WTC11 (cell line): ENCODE results near the gene FOXP1.

Experiments
- CREM ChIP-seq: sonication (generic); formaldehyde crosslinking; IDR thresholded peaks from 2 replicates; pipeline ENCODE4 v1.8.1; 2022; ENCODE audit warnings: mild to moderate bottlenecking, missing genetic modification reagents, moderate library complexity
- GRHL2 ChIP-seq: fragments of 250-450 bp; sonication (Bioruptor Pico); IDR thresholded peaks from 2 replicates; pipeline ENCODE4 v1.8.0; 2022; ENCODE audit warnings: mild to moderate bottlenecking, moderate library complexity; ENCODE audit not compliant: insufficient replicate concordance, severe bottlenecking
- IRF1 ChIP-seq: sonication (generic); formaldehyde crosslinking; IDR thresholded peaks from 2 replicates; pipeline ENCODE4 v1.8.0; 2023; ENCODE audit warnings: missing genetic modification reagents
- MAX ChIP-seq: sonication (generic); formaldehyde crosslinking; IDR thresholded peaks from 2 replicates; pipeline ENCODE4 v1.8.0; 2022; ENCODE audit warnings: mild to moderate bottlenecking, missing genetic modification reagents
- NFE2L1 ChIP-seq: sonication (generic); formaldehyde crosslinking; IDR thresholded peaks from 2 replicates; pipeline ENCODE4 v1.8.1; 2023; ENCODE audit warnings: missing genetic modification reagents
- SMAD4 ChIP-seq: sonication (generic); formaldehyde crosslinking; IDR thresholded peaks from 2 replicates; pipeline ENCODE4 v1.8.0; 2022; ENCODE audit warnings: mild to moderate bottlenecking, missing genetic modification reagents
- ZNF416 ChIP-seq: fragments of 250-450 bp; sonication (Bioruptor Pico); IDR thresholded peaks from 2 replicates; pipeline ENCODE4 v1.9.0; 2021; ENCODE audit warnings: mild to moderate bottlenecking, inconsistent platforms
- TF ChIP-seq, protein P1 (sequence below): fragments of 200-600 bp; IDR thresholded peaks from 2 replicates; pipeline ENCODE4 v1.8.0; 2022; ENCODE audit warnings: antibody characterized with exemption
- TF ChIP-seq, protein P2 (sequence below): sonication (generic); formaldehyde crosslinking; conservative IDR thresholded peaks from 2 replicates; pipeline ENCODE4 v1.8.1; 2022; ENCODE audit warnings: mild to moderate bottlenecking, missing genetic modification reagents

DNA sequence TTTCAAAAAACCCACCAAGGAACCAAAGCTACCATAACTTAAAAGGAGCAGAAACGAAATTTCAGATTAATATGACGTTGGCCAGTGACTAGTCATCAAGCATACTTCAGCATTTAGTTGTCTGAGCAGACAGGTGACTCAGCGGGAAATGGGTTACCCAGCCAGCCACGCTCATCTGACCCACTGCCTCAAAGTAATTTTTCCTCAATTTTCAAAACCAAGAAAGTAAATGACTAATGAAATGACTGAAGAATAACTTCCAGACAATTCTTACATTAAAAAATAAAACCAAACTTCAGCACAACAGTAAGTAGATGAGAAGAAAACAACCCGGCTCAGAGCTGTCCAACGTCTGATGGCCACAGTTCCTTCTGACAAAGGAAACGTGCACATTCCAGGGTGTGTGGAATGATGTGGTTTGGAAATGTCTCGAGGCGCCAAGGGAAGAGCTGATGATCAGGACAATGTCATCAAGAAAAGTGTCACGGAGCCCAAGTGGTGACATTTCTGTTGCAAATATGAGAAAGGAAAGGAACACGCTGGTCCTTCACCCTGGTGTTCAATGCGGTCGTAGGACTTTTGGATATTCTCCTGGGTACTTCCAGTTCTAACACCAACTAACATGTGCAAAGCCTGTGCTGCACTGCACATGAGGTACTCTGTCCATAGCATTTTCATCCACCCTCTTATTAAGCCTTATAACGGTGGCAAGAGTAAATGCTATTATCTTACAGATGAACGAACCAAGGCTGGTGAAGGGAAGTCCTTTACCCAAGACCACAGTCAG lies 79.1 kb downstream of the FOXP1 start:
- TF ChIP-seq, protein P1, sequence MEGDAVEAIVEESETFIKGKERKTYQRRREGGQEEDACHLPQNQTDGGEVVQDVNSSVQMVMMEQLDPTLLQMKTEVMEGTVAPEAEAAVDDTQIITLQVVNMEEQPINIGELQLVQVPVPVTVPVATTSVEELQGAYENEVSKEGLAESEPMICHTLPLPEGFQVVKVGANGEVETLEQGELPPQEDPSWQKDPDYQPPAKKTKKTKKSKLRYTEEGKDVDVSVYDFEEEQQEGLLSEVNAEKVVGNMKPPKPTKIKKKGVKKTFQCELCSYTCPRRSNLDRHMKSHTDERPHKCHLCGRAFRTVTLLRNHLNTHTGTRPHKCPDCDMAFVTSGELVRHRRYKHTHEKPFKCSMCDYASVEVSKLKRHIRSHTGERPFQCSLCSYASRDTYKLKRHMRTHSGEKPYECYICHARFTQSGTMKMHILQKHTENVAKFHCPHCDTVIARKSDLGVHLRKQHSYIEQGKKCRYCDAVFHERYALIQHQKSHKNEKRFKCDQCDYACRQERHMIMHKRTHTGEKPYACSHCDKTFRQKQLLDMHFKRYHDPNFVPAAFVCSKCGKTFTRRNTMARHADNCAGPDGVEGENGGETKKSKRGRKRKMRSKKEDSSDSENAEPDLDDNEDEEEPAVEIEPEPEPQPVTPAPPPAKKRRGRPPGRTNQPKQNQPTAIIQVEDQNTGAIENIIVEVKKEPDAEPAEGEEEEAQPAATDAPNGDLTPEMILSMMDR, result no peak
- TF ChIP-seq ZNF416 (CRISPR knock-in tag) (no peak), NFE2L1 (no peak), GRHL2 (CRISPR knock-in tag) (no peak), CREM (CRISPR knock-in tag) (no peak), SMAD4 (CRISPR knock-in tag) (no peak), MAX (CRISPR knock-in tag) (no peak), IRF1 (CRISPR knock-in tag) (no peak)
- TF ChIP-seq, protein P2, sequence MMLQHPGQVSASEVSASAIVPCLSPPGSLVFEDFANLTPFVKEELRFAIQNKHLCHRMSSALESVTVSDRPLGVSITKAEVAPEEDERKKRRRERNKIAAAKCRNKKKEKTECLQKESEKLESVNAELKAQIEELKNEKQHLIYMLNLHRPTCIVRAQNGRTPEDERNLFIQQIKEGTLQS (CRISPR knock-in tag), result no peak
